H7 (cell line): ENCODE results near the gene PUS3. TPM values are rescaled to one million over a fixed set of nuclear protein-coding genes. Genes with fewer than 3 reads are reported as not detected.

Source experiments
- DNase-seq: peaks from one replicate; pipeline ENCODE4 v3.0.0; 2012
- H3K27me3 ChIP-seq: 2 replicates; pipeline ENCODE4 v1.6.0; 2011; ENCODE audit warnings: mild to moderate bottlenecking, low read length; ENCODE audit not compliant: control insufficient read depth, insufficient read depth
- H3K36me3 ChIP-seq: replicated peaks from 2 replicates; pipeline ENCODE4 v1.5.1; 2011; ENCODE audit warnings: low read length; ENCODE audit not compliant: control insufficient read depth, insufficient read depth
- H3K4me3 ChIP-seq: 2 replicates; pipeline ENCODE4 v1.5.1; 2011; ENCODE audit warnings: low read depth, mild to moderate bottlenecking, control low read depth, low read length, moderate library complexity; ENCODE audit not compliant: insufficient read depth
- total RNA-seq: library from RNA; depleted of rRNA; stranded (reverse); fragments of >200 nt; shearing (Covaris generic); gene quantifications from 2 replicates; pipeline ENCODE4 v1.2.3, GENCODE V29; 2014

The PUS3 gene
- total RNA-seq, 1 experiment from 2014 or later = 12.7 TPM

DNA sequence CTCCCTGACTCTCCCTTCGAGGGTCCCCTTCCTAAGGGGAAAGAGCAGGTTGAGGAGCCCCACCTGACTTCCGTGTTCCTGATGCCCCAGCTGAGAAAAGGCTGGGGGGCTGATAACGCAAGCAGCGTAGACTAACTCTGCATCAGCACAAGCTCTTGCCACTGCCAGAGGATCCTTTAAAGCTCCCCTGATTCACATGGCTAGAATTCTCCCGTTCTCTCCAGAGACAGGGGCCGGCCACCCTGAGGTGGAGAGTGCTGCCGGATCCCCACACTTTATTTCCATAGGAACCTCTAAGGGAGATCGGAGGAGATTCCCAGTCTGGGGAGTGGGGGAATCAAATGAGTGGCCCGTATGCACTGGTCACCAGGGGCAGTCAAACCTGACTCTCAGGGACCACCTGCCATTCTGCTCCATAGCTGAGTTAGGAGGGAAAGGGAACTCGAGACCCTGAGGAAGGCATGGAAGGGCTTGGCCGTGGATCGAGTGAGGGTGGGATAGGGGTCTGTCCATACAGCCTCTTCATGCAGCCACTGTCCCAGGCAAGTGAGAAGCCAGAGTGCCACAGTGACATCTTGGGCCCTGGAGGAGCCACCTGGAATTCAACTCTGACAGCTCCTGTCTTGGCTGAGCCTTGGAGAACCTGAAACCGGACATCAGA lies 41.5 kb upstream of the PUS3 start:
- DNase-seq = peak; percentile 33
- Histone ChIP-seq H3K4me3 (no peak overlapping the region), H3K36me3 (no peaks in the 10 kb centered on the region), H3K27me3 (no peaks in the 10 kb centered on the region)

GRCh38 chr11:125943661-125944349 lies 40.8 kb upstream of the PUS3 start:
- Histone ChIP-seq H3K27me3 (no peaks in the 10 kb centered on the region), H3K36me3 (no peaks in the 10 kb centered on the region), H3K4me3 (no peak overlapping the region)
- DNase-seq = no peak

DNA sequence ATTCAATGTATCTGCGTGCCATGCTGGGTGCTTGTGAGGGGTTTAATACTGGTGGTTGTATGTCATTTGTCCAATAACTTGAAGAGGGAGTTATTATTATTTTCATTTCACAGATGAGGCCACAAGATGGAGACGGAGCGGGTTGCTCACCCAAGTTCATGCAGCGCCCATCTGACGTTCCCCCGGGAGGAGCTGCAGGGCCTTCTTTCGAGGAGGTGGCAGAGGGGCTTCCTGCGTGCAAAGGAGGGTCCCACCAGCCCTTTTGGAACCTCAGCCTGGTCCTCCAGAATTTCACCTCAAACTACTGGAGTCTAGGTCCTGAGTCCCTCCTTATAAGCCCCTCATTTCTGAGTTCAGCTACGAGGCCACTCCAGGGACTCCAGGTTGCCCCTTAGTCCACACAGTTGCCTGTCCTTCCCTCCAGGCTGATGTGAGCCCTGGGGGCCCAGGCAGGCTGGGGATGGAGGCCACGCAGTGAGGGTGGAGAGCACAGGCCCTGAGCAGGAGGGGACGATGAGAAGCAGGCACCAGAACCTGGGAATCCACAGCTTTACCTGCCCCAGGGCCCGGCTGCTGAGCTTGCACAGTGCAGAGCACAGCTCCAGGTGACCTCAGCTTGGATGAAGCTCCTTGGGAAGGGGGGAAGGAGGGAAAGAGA lies 39.9 kb upstream of the PUS3 start:
- H3K4me3 ChIP-seq = no peak overlapping the region
- no peaks in the 10 kb centered on the region for H3K27me3 ChIP-seq
- no peak for DNase-seq
- no peaks in the 10 kb centered on the region for H3K36me3 ChIP-seq

- H3K36me3 ChIP-seq = no peaks in the 10 kb centered on the region
- DNase-seq = peak; percentile 94
- H3K4me3 ChIP-seq = no peak overlapping the region
- no peaks in the 10 kb centered on the region for H3K27me3 ChIP-seq
Measured at GRCh38 chr11:125941619-125942611, 38.9 kb upstream of the PUS3 start.

GRCh38 chr11:125941267-125941618 lies 38.2 kb upstream of the PUS3 start:
- H3K4me3 ChIP-seq = no peak overlapping the region
- H3K27me3 ChIP-seq = no peaks in the 10 kb centered on the region
- H3K36me3 ChIP-seq = no peaks in the 10 kb centered on the region
- no peak for DNase-seq

GRCh38 chr11:125940145-125940544 lies 37.1 kb upstream of the PUS3 start:
- H3K36me3 ChIP-seq = no peaks in the 10 kb centered on the region
- no peak overlapping the region for H3K4me3 ChIP-seq
- no peak for DNase-seq
- H3K27me3 ChIP-seq = no peaks in the 10 kb centered on the region

- no peak for DNase-seq
- Histone ChIP-seq H3K4me3 (no peak overlapping the region), H3K36me3 (no peaks in the 10 kb centered on the region), H3K27me3 (no peaks in the 10 kb centered on the region)
Measured at GRCh38 chr11:125939081-125939521, 36.1 kb upstream of the PUS3 start.

- H3K36me3 ChIP-seq = no peaks in the 10 kb centered on the region
- DNase-seq = no peak
- no peaks in the 10 kb centered on the region for H3K27me3 ChIP-seq
- no peak overlapping the region for H3K4me3 ChIP-seq
Measured at GRCh38 chr11:125938418-125938817, 35.4 kb upstream of the PUS3 start.

- Histone ChIP-seq H3K36me3 (no peaks in the 10 kb centered on the region), H3K4me3 (no peak overlapping the region), H3K27me3 (no peaks in the 10 kb centered on the region)
- no peak for DNase-seq
Measured at GRCh38 chr11:125935618-125936199, 32.7 kb upstream of the PUS3 start.

- Histone ChIP-seq H3K4me3 (no peak overlapping the region), H3K27me3 (no peaks in the 10 kb centered on the region), H3K36me3 (no peaks in the 10 kb centered on the region)
- no peak for DNase-seq
Measured at GRCh38 chr11:125935056-125935455, 32.0 kb upstream of the PUS3 start.

GRCh38 chr11:125934473-125934872 lies 31.5 kb upstream of the PUS3 start:
- H3K4me3 ChIP-seq = no peak overlapping the region
- H3K36me3 ChIP-seq = no peaks in the 10 kb centered on the region
- H3K27me3 ChIP-seq = no peaks in the 10 kb centered on the region
- DNase-seq = no peak

- H3K36me3 ChIP-seq = no peaks in the 10 kb centered on the region
- H3K27me3 ChIP-seq = no peaks in the 10 kb centered on the region
- peak; percentile 67 for DNase-seq
- H3K4me3 ChIP-seq = no peak overlapping the region
Measured at GRCh38 chr11:125933030-125933813, 30.2 kb upstream of the PUS3 start.

DNA sequence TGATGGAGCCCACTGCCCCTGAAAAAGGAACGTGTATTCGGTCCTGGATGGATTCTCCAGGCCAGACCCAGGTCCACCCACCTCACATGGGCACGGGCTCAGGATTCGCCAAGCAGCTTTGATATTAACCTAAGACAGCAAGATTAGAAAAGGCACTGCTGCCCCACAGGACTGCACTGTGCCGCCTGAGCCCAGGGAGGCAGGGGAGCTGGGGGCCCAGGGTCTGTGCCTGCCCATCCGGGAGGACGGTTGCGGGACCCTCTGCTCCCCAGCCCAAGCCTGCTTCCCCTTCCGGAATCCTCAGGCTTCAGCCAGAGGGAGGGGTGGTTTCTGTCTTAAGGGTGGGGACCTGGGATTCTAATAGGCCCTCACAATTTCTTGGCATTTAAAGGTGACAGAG lies 29.3 kb upstream of the PUS3 start:
- H3K36me3 ChIP-seq = no peaks in the 10 kb centered on the region
- H3K27me3 ChIP-seq = no peaks in the 10 kb centered on the region
- no peak overlapping the region for H3K4me3 ChIP-seq
- no peak for DNase-seq
